SH-SY5Y (cell line): ENCODE results near the gene TERB1.

Source experiments
- GATA2 ChIP-seq: IDR thresholded peaks from 2 replicates; pipeline ENCODE4 v1.6.1; 2011; ENCODE audit warnings: mild to moderate bottlenecking, low read depth, low read length
- GATA3 ChIP-seq: IDR thresholded peaks from 2 replicates; pipeline ENCODE4 v1.6.1; 2011; ENCODE audit warnings: low read depth, mild to moderate bottlenecking, low read length, moderate library complexity

DNA sequence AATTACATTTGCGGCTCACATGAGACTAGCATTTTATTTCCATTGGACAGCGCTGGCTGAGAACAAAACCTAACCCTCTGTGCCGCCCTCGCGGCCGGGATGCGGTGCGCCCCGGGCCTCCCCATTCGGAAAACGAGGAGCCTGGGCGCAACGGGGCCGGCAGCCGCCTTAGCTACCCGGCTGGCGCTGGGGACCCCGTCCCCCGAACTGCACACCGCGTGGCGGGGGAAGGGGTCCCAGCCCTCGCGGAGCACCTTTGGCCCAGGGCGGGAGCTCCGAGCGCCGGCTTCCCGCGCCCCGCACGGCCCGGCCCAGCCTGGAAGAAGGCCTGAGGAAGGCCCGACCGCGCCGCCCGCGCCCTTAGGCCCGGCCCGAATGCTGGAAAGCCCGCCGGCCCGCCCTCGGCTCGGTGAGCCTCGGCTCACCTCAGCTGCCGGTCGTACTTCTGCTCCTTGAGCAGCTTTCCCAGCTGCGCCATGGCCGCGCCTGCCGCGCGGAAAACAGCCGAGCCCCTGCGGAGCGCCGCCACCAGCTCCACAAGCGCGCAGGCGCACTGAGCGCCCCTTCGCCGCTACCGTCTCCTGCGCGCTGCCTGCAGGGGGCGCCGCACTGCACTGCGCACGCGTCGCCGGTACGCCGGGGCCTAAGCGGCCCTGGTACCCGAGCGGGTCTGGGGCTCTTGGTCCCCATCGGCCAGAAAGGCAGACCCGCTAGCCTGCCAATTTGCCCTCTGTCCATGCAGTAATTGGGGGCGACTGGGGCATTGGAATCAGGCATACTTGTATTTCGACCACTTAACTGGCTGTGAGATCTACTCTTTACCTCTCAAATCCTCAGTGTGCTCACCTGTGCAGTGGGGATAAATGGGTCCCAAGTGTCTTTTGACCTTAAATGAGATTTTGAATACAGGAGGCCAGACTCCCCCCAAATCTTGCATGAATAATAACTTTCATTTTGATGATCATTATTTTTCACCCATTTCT is 29.3 kb upstream of the TERB1 start, which contains the start of gene NAE1:
- TF ChIP-seq GATA3 (no peak), GATA2 (no peak)
